GM04504 (cell line): Measurements from ENCODE around the gene TNFRSF6B.

Experiments
- DNase-seq: peaks from one replicate; pipeline ENCODE4 v3.0.0-alpha.2; 2012; ENCODE audit warnings: low read depth

The TNFRSF6B gene

GRCh38 chr20:63686094-63686491 lies 10.4 kb upstream of the TNFRSF6B start:
- no peak for DNase-seq

GRCh38 chr20:63686492-63687321 lies 9.7 kb upstream of the TNFRSF6B start:
- DNase-seq: peak; percentile 78

GRCh38 chr20:63687419-63688178 lies 8.9 kb upstream of the TNFRSF6B start:
- DNase-seq: no peak

- no peak for DNase-seq
Measured at GRCh38 chr20:63688228-63689045, 8.0 kb upstream of the TNFRSF6B start.

- no peak for DNase-seq
Measured at GRCh38 chr20:63689046-63690002, 7.1 kb upstream of the TNFRSF6B start.

- no peak for DNase-seq
Measured at GRCh38 chr20:63690003-63690897, 6.2 kb upstream of the TNFRSF6B start.

- DNase-seq: no peak
Measured at GRCh38 chr20:63690898-63691710, 5.3 kb upstream of the TNFRSF6B start.

- DNase-seq: no peak
Measured at GRCh38 chr20:63691711-63692435, 4.6 kb upstream of the TNFRSF6B start.

- peak; percentile 19 for DNase-seq
Measured at GRCh38 chr20:63692436-63693082, 3.9 kb upstream of the TNFRSF6B start.

GRCh38 chr20:63693083-63693732 lies 3.2 kb upstream of the TNFRSF6B start:
- DNase-seq: no peak

GRCh38 chr20:63693733-63694583 lies 2.5 kb upstream of the TNFRSF6B start:
- no peak for DNase-seq

GRCh38 chr20:63694584-63695423 lies 1.6 kb upstream of the TNFRSF6B start:
- no peak for DNase-seq

GRCh38 chr20:63695424-63696305 lies 787 bp upstream of the TNFRSF6B start:
- no peak for DNase-seq

GRCh38 chr20:63696306-63696627 lies 185 bp upstream of the TNFRSF6B start:
- DNase-seq: no peak

GRCh38 chr20:63697357-63697867 lies 960 bp downstream of the TNFRSF6B start:
- no peak for DNase-seq
